GM21737 (cell line): ENCODE data around the gene COL8A1.
A peak's percentile ranks its signal among the peaks of the same experiment; 100 is the strongest.

Experiments
- ATAC-seq: cut with Tn5 transposase; IDR thresholded peaks from one replicate; pipeline ENCODE4 v1.9.1; 2021; ENCODE audit warnings: mild to moderate bottlenecking, moderate library complexity; ENCODE audit not compliant: unreplicated experiment

The COL8A1 gene

GRCh38 chr3:99753268-99753975 is 115.0 kb downstream of the COL8A1 start:
- ATAC-seq: peak; percentile 75

- ATAC-seq: no peak
Observed at GRCh38 chr3:99755831-99756230, 117.4 kb downstream of the COL8A1 start.

- ATAC-seq: no peak
Observed at GRCh38 chr3:99757966-99758365, 119.6 kb downstream of the COL8A1 start.

- ATAC-seq: no peak
Observed at GRCh38 chr3:99758502-99759177, 120.2 kb downstream of the COL8A1 start.

GRCh38 chr3:99760031-99760430 is 121.6 kb downstream of the COL8A1 start:
- no peak for ATAC-seq

GRCh38 chr3:99760629-99761028 is 122.2 kb downstream of the COL8A1 start:
- ATAC-seq: no peak

- no peak for ATAC-seq
Observed at GRCh38 chr3:99761415-99762165, 123.2 kb downstream of the COL8A1 start.

- no peak for ATAC-seq
Observed at GRCh38 chr3:99762901-99763300, 124.5 kb downstream of the COL8A1 start.

- no peak for ATAC-seq
Observed at GRCh38 chr3:99764377-99764776, 126.0 kb downstream of the COL8A1 start.

- no peak for ATAC-seq
Observed at GRCh38 chr3:99765042-99765942, 126.9 kb downstream of the COL8A1 start.

- no peak for ATAC-seq
Observed at GRCh38 chr3:99767291-99767690, 128.9 kb downstream of the COL8A1 start.

- no peak for ATAC-seq
Observed at GRCh38 chr3:99768126-99768525, 129.7 kb downstream of the COL8A1 start.

GRCh38 chr3:99768808-99769501 is 130.6 kb downstream of the COL8A1 start:
- no peak for ATAC-seq

GRCh38 chr3:99772171-99772570 is 133.8 kb downstream of the COL8A1 start:
- no peak for ATAC-seq

GRCh38 chr3:99772671-99773070 is 134.3 kb downstream of the COL8A1 start:
- no peak for ATAC-seq

GRCh38 chr3:99774467-99774866 is 136.1 kb downstream of the COL8A1 start:
- no peak for ATAC-seq

GRCh38 chr3:99776516-99777209 is 138.3 kb downstream of the COL8A1 start:
- ATAC-seq: no peak

GRCh38 chr3:99777210-99777549 is 138.8 kb downstream of the COL8A1 start:
- ATAC-seq: no peak

GRCh38 chr3:99777708-99778107 is 139.3 kb downstream of the COL8A1 start:
- no peak for ATAC-seq

- no peak for ATAC-seq
Observed at GRCh38 chr3:99780749-99781148, 142.4 kb downstream of the COL8A1 start.
